HEK293 (cell line): ENCODE data around the gene CCNG1.

Experiments used
- EGR2 ChIP-seq: fragments of 450-650 bp; formaldehyde crosslinking; IDR thresholded peaks from 2 replicates; pipeline ENCODE4 v1.5.1; 2016; ENCODE audit warnings: low read depth, missing biosample characterization, missing genetic modification characterization
- ELK4 ChIP-seq: IDR thresholded peaks from 2 replicates; pipeline ENCODE4 v1.6.1; 2011; ENCODE audit warnings: mild to moderate bottlenecking, low read depth, low read length, borderline replicate concordance
- GLIS1 ChIP-seq: fragments of 450-650 bp; formaldehyde crosslinking; IDR thresholded peaks from 2 replicates; pipeline ENCODE4 v1.5.1; 2016; ENCODE audit warnings: missing biosample characterization, missing genetic modification characterization
- INSM2 ChIP-seq: fragments of 450-650 bp; formaldehyde crosslinking; IDR thresholded peaks from 2 replicates; pipeline ENCODE4 v1.5.1; 2016; ENCODE audit warnings: missing biosample characterization, missing genetic modification characterization
- KLF1 ChIP-seq: fragments of 450-650 bp; formaldehyde crosslinking; IDR thresholded peaks from 2 replicates; pipeline ENCODE4 v1.5.1; 2016; ENCODE audit warnings: missing biosample characterization, missing genetic modification characterization
- MEIS1 ChIP-seq: sonication (generic); formaldehyde crosslinking; IDR thresholded peaks from 2 replicates; pipeline ENCODE4 v1.8.1; 2022; ENCODE audit warnings: missing genetic modification reagents, mild to moderate bottlenecking, borderline replicate concordance
- SP7 ChIP-seq: fragments of 450-650 bp; formaldehyde crosslinking; IDR thresholded peaks from 2 replicates; pipeline ENCODE4 v1.5.1; 2016; ENCODE audit warnings: missing biosample characterization, missing genetic modification characterization
- ZBTB1 ChIP-seq: fragments of 450-650 bp; formaldehyde crosslinking; IDR thresholded peaks from 2 replicates; pipeline ENCODE4 v1.5.1; 2016; ENCODE audit warnings: missing biosample characterization, missing genetic modification characterization
- ZBTB11 ChIP-seq: fragments of 450-650 bp; formaldehyde crosslinking; conservative IDR thresholded peaks from 2 replicates; pipeline ENCODE4 v1.5.1; 2016; ENCODE audit warnings: low read depth, missing biosample characterization, missing genetic modification characterization
- ZNF10 ChIP-seq: fragments of 450-650 bp; formaldehyde crosslinking; IDR thresholded peaks from 2 replicates; pipeline ENCODE4 v1.5.1; 2017; ENCODE audit warnings: missing biosample characterization, missing genetic modification characterization
- ZNF133 ChIP-seq: fragments of 450-650 bp; formaldehyde crosslinking; IDR thresholded peaks from 2 replicates; pipeline ENCODE4 v1.5.1; 2016; ENCODE audit warnings: missing biosample characterization, missing genetic modification characterization
- ZNF146 ChIP-seq: fragments of 450-650 bp; formaldehyde crosslinking; IDR thresholded peaks from 2 replicates; pipeline ENCODE4 v1.5.1; 2016; ENCODE audit warnings: missing biosample characterization, missing genetic modification characterization
- ZNF202 ChIP-seq: fragments of 450-650 bp; formaldehyde crosslinking; IDR thresholded peaks from 2 replicates; pipeline ENCODE4 v1.5.1; 2016; ENCODE audit warnings: missing biosample characterization, missing genetic modification characterization, borderline replicate concordance
- ZNF23 ChIP-seq: fragments of 450-650 bp; formaldehyde crosslinking; IDR thresholded peaks from 2 replicates; pipeline ENCODE4 v1.5.1; 2016; ENCODE audit warnings: missing biosample characterization, missing genetic modification characterization, borderline replicate concordance
- ZNF24 ChIP-seq: fragments of 450-650 bp; formaldehyde crosslinking; IDR thresholded peaks from 2 replicates; pipeline ENCODE4 v1.5.1; 2016; ENCODE audit warnings: missing biosample characterization, missing genetic modification characterization
- ZNF449 ChIP-seq: fragments of 450-650 bp; formaldehyde crosslinking; IDR thresholded peaks from 2 replicates; pipeline ENCODE4 v1.5.1; 2017; ENCODE audit warnings: missing biosample characterization, mild to moderate bottlenecking, missing genetic modification characterization, moderate library complexity
- ZNF514 ChIP-seq: fragments of 450-650 bp; formaldehyde crosslinking; IDR thresholded peaks from 2 replicates; pipeline ENCODE4 v1.5.1; 2016; ENCODE audit warnings: missing biosample characterization, missing genetic modification characterization
- ZNF561 ChIP-seq: fragments of 450-650 bp; IDR thresholded peaks from 2 replicates; pipeline ENCODE4 v1.5.1; 2018; ENCODE audit warnings: missing biosample characterization, missing genetic modification characterization, borderline replicate concordance
- ZNF621 ChIP-seq: fragments of 450-650 bp; formaldehyde crosslinking; IDR thresholded peaks from 2 replicates; pipeline ENCODE4 v1.5.1; 2017; ENCODE audit warnings: missing biosample characterization, missing genetic modification characterization
- ZNF624 ChIP-seq: fragments of 450-650 bp; formaldehyde crosslinking; IDR thresholded peaks from 2 replicates; pipeline ENCODE4 v1.5.1; 2017; ENCODE audit warnings: missing biosample characterization, missing genetic modification characterization
- ZNF629 ChIP-seq: fragments of 450-650 bp; formaldehyde crosslinking; IDR thresholded peaks from 2 replicates; pipeline ENCODE4 v1.5.1; 2017; ENCODE audit warnings: missing biosample characterization, missing genetic modification characterization
- ZNF645 ChIP-seq: fragments of 450-650 bp; formaldehyde crosslinking; IDR thresholded peaks from 2 replicates; pipeline ENCODE4; 2016; ENCODE audit warnings: missing biosample characterization, missing genetic modification characterization
- ZNF664 ChIP-seq: fragments of 450-650 bp; formaldehyde crosslinking; IDR thresholded peaks from 2 replicates; pipeline ENCODE4 v1.5.1; 2016; ENCODE audit warnings: missing biosample characterization, missing genetic modification characterization
- ZNF747 ChIP-seq: fragments of 450-650 bp; formaldehyde crosslinking; IDR thresholded peaks from 2 replicates; pipeline ENCODE4 v1.5.1; 2016; ENCODE audit warnings: missing biosample characterization, missing genetic modification characterization
- ZNF777 ChIP-seq: fragments of 450-650 bp; formaldehyde crosslinking; IDR thresholded peaks from 2 replicates; pipeline ENCODE4 v1.5.1; 2017; ENCODE audit warnings: missing biosample characterization, missing genetic modification characterization, borderline replicate concordance
- ZNF843 ChIP-seq: fragments of 450-650 bp; formaldehyde crosslinking; IDR thresholded peaks from 2 replicates; pipeline ENCODE4 v1.5.1; 2016; ENCODE audit warnings: missing biosample characterization, missing genetic modification characterization
- ZSCAN23 ChIP-seq: fragments of 450-650 bp; formaldehyde crosslinking; IDR thresholded peaks from 2 replicates; pipeline ENCODE4 v1.5.1; 2016; ENCODE audit warnings: missing biosample characterization, missing genetic modification characterization
- ZSCAN4 ChIP-seq: fragments of 450-650 bp; formaldehyde crosslinking; IDR thresholded peaks from 2 replicates; pipeline ENCODE4 v1.5.1; 2017; ENCODE audit warnings: missing biosample characterization, missing genetic modification characterization

Gene CCNG1

GRCh38 chr5:163437309-163438182 lies at the start of gene CCNG1 (continued):
- TF ChIP-seq ZNF449 (0 out of 2 replicates have a peak, but pooled peaks have one; percentile 30), ZNF514 (tag by site-specific recombination) (no peak), ZNF24 (tag by site-specific recombination) (peak; percentile 73; the same call in 1 of the 2 replicates), ZNF843 (tag by site-specific recombination) (peak; percentile 60), GLIS1 (tag by site-specific recombination) (peak; percentile 95), ZBTB11 (tag by site-specific recombination) (peak; percentile 36; the same call in 1 of the 2 replicates), ZNF146 (peak; percentile 39), ZSCAN4 (tag by site-specific recombination) (no peak), ZNF10 (peak; percentile 97), ZNF133 (tag by site-specific recombination) (no peak), ZNF629 (tag by site-specific recombination) (peak; percentile 52), ZNF747 (no peak), EGR2 (peak; percentile 31), SP7 (tag by site-specific recombination) (peak; percentile 81), ZNF621 (tag by site-specific recombination) (no peak), KLF1 (0 out of 2 replicates have a peak, but pooled peaks have one; percentile 9), ZNF202 (tag by site-specific recombination) (no peak), ZNF624 (tag by site-specific recombination) (no peak), ZBTB1 (tag by site-specific recombination) (no peak), ZNF23 (tag by site-specific recombination) (no peak), ZNF664 (tag by site-specific recombination) (no peak), MEIS1 (no peak), ZNF777 (no peak), ZNF561 (tag by site-specific recombination) (peak; percentile 74), ZNF645 (no peak), ZSCAN23 (no peak), INSM2 (tag by site-specific recombination) (peak; percentile 26; the same call in 1 of the 2 replicates), ELK4 (no peak)
